HEK293T (cell line): ENCODE measurements around the gene POSTN.

ENCODE experiments used
- BHLHE40 ChIP-seq: fragments of 450-650 bp; IDR thresholded peaks from 2 replicates; pipeline ENCODE4 v1.6.1; 2016; ENCODE audit warnings: mild to moderate bottlenecking, moderate library complexity, borderline replicate concordance
- ELF4 ChIP-seq: fragments of 450-650 bp; IDR thresholded peaks from 2 replicates; pipeline ENCODE4 v1.6.1; 2017; ENCODE audit warnings: antibody characterized with exemption
- FOXA1 ChIP-seq: fragments of 450-650 bp; IDR thresholded peaks from 2 replicates; pipeline ENCODE4 v1.6.1; 2016; ENCODE audit warnings: mild to moderate bottlenecking
- FOXK2 ChIP-seq: fragments of 450-650 bp; IDR thresholded peaks from 2 replicates; pipeline ENCODE4 v1.6.1; 2016; ENCODE audit warnings: mild to moderate bottlenecking
- FOXM1 ChIP-seq: fragments of 450-650 bp; IDR thresholded peaks from 2 replicates; pipeline ENCODE4 v1.6.1; 2017; ENCODE audit warnings: mild to moderate bottlenecking, borderline replicate concordance
- HDGF ChIP-seq: fragments of 450-650 bp; IDR thresholded peaks from 2 replicates; pipeline ENCODE4 v1.6.1; 2017; ENCODE audit warnings: antibody characterized with exemption, borderline replicate concordance
- L3MBTL2 ChIP-seq: fragments of 450-650 bp; conservative IDR thresholded peaks from 2 replicates; pipeline ENCODE4 v1.6.1; 2016; ENCODE audit warnings: mild to moderate bottlenecking
- LEF1 ChIP-seq: fragments of 450-650 bp; IDR thresholded peaks from 2 replicates; pipeline ENCODE4 v1.6.1; 2017; ENCODE audit warnings: mild to moderate bottlenecking, borderline replicate concordance
- NFRKB ChIP-seq: fragments of 450-650 bp; IDR thresholded peaks from 2 replicates; pipeline ENCODE4 v1.6.1; 2016; ENCODE audit warnings: mild to moderate bottlenecking, moderate library complexity
- SP1 ChIP-seq: fragments of 450-650 bp; IDR thresholded peaks from 2 replicates; pipeline ENCODE4 v1.6.1; 2017
- ZNF384 ChIP-seq: fragments of 450-650 bp; IDR thresholded peaks from 2 replicates; pipeline ENCODE4 v1.6.1; 2016
- TF ChIP-seq, protein P1 (sequence below): fragments of 450-650 bp; IDR thresholded peaks from 2 replicates; pipeline ENCODE4 v1.6.1; 2016

DNA sequence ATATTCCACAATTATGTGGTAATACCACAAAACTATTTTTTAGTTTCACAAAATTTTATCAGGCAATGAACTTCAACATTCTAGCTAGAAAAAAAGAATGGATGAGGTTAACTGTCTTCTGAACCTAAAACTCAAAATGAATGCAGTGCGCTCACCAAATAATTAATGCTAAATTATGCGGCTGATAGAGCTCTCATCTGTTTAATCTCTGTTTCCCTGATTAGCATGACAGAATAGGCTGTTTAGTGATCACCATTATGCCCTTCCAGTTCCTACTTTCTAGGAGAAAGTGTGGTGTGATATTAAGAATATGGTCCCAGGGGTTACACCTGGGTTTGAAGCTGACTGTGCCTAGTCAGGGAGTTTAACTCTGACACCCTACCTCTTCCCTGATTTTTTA, 42.8 kb upstream of the POSTN start:
- TF ChIP-seq, protein P1, sequence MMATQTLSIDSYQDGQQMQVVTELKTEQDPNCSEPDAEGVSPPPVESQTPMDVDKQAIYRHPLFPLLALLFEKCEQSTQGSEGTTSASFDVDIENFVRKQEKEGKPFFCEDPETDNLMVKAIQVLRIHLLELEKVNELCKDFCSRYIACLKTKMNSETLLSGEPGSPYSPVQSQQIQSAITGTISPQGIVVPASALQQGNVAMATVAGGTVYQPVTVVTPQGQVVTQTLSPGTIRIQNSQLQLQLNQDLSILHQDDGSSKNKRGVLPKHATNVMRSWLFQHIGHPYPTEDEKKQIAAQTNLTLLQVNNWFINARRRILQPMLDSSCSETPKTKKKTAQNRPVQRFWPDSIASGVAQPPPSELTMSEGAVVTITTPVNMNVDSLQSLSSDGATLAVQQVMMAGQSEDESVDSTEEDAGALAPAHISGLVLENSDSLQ: no peak
- TF ChIP-seq SP1 (no peak), BHLHE40 (no peak), FOXM1 (no peak), LEF1 (no peak), NFRKB (no peak), ZNF384 (no peak), FOXA1 (no peak), L3MBTL2 (no peak), FOXK2 (no peak), HDGF (no peak), ELF4 (no peak)
